GM11168 (cell line): ENCODE results near the gene RNF141.

ENCODE experiments used
- in situ Hi-C: fragments of 300-500 bp; cut with MboI; formaldehyde crosslinking; loops from one replicate; pipeline ENCODE4 v1.12.0; 2022; ENCODE audit warnings: low sequenced_read_pairs; ENCODE audit not compliant: unreplicated experiment

RNF141 gene

GRCh38 chr11:10486161-10486840, 54.7 kb downstream of the RNF141 start:
- in situ Hi-C loops: no loop called here

- in situ Hi-C loops: no loop called here
These were observed 55.3 kb downstream of the RNF141 start for GRCh38 chr11:10485646-10486045.

- in situ Hi-C loops: no loop called here
These were observed 56.4 kb downstream of the RNF141 start for GRCh38 chr11:10484461-10485180.

- in situ Hi-C loops: no loop called here
These were observed 57.4 kb downstream of the RNF141 start for GRCh38 chr11:10483584-10483983.

- in situ Hi-C loops: no loop called here
These were observed 57.8 kb downstream of the RNF141 start for GRCh38 chr11:10483174-10483573.

- in situ Hi-C loops: no loop called here
These were observed 59.2 kb downstream of the RNF141 start for GRCh38 chr11:10481560-10482349.

- in situ Hi-C loops: no loop called here
These were observed 60.2 kb downstream of the RNF141 start for GRCh38 chr11:10480760-10481159.

GRCh38 chr11:10480026-10480425, 61.0 kb downstream of the RNF141 start:
- in situ Hi-C loops: no loop called here

- in situ Hi-C loops: no loop called here
These were observed 62.1 kb downstream of the RNF141 start for GRCh38 chr11:10478574-10479550.

GRCh38 chr11:10478066-10478465, 62.9 kb downstream of the RNF141 start:
- in situ Hi-C loops: no loop called here

GRCh38 chr11:10477690-10478046, 63.3 kb downstream of the RNF141 start:
- in situ Hi-C loops: no loop called here

GRCh38 chr11:10476927-10477689, 63.9 kb downstream of the RNF141 start:
- in situ Hi-C loops: no loop called here

- in situ Hi-C loops: no loop called here
These were observed 64.6 kb downstream of the RNF141 start for GRCh38 chr11:10476342-10476741.

GRCh38 chr11:10474551-10474950, 66.4 kb downstream of the RNF141 start:
- in situ Hi-C loops: no loop called here

GRCh38 chr11:10473371-10473770, 67.6 kb downstream of the RNF141 start:
- in situ Hi-C loops: no loop called here

- in situ Hi-C loops: no loop called here
These were observed 78.2 kb downstream of the RNF141 start for GRCh38 chr11:10462746-10463300.
